ENCODE data around the gene RNF112. TPM values are rescaled to one million over a fixed set of nuclear protein-coding genes. Genes with fewer than 3 reads are reported as not detected.

Gene RNF112
- polyA plus RNA-seq, 3 donors = 0.57 TPM; not detected in 2

DNA sequence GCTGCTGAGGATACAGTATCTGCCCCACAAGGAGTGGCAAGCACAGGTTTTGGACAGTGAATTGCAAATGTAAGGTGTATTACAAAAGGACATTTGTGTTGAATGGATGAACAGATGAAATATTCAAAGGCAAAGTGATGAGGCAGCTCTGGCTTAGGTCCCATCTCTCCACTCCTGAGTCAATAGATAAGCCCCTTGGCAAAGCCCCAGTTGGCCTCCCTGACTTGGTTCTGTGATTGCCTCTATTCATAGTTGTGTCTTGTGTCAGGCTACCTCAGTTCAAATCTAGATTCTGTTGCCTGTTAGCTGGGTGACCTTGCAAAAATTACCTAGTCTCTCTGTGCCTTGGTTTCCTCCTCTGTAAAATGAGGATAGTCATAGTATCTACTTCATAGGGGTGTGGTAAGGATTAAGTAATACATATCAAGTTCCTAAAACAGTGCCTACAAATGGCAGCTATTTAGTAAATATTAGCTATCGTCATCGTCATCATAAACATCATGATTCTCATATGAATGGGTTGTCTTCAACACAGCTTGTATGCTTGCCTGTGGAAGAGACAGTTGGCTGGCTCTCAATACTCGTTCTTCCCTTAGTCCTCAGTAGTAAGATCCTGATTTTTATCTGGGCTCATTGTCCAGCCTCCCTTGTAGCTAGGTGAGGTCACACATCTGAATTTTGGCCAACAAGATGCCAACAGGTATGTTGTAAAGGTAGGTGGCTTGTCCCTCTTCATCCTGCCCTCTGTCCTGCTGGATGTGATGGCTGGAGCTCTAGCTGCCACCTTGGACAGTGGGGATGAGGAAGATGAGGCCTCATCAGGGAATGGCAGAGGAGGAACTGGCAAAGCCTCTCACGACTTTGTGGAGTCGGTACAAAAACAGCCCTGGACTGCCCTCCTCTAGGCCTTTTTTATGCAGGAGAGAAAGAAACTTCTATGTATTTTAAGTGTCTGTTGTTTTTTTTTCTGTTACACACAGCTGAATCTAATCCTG lies 21.9 kb upstream of the RNF112 start:
- Histone ChIP-seq H3K27me3 (ENCODE audit: control insufficient read depth in 2 of 2, insufficient read depth in 2 of 2, low read length in 2 of 2) (no peaks in the 10 kb centered on the region), H3K27ac (ENCODE audit: low read depth in 1 of 2, low read length in 2 of 2) (peak overlapping the region; percentile 44 to 71), H3K4me1 (ENCODE audit: control insufficient read depth in 1 of 2, insufficient read depth in 2 of 2, low read length in 2 of 2) (peaks cover 59 to 63% of the 10 kb centered on the region in 2 donors), H3K4me3 (replicated peaks in 1 of 3; ENCODE audit: low read depth in 2 of 3, low read length in 3 of 3) (no peak overlapping the region), H3K79me2 (ENCODE audit: insufficient read depth, low read length) (no peaks in the 10 kb centered on the region), H3K4me2 (replicated peaks; ENCODE audit: extremely low read depth, low read length, poor library complexity, severe bottlenecking) (peak overlapping the region; percentile 8), H3K9me3 (replicated peaks in 1 of 2; ENCODE audit: control insufficient read depth in 1 of 2, insufficient read depth in 1 of 2, low read length in 2 of 2) (no peaks in the 10 kb centered on the region), H3K9ac (ENCODE audit: insufficient read depth, low read length, poor library complexity, severe bottlenecking) (no peak overlapping the region), H3K36me3 (replicated peaks in 1 of 2; ENCODE audit: control insufficient read depth in 1 of 2, insufficient read depth in 2 of 2, low read length in 2 of 2) (peaks cover 4 to 5% of the 10 kb centered on the region in 2 donors), H2AFZ (ENCODE audit: insufficient read depth, low read depth, low read length, poor library complexity, severe bottlenecking) (peak overlapping the region; percentile 25), H4K20me1 (ENCODE audit: insufficient read depth, low read length) (no peaks in the 10 kb centered on the region)
- TF ChIP-seq, protein P1, sequence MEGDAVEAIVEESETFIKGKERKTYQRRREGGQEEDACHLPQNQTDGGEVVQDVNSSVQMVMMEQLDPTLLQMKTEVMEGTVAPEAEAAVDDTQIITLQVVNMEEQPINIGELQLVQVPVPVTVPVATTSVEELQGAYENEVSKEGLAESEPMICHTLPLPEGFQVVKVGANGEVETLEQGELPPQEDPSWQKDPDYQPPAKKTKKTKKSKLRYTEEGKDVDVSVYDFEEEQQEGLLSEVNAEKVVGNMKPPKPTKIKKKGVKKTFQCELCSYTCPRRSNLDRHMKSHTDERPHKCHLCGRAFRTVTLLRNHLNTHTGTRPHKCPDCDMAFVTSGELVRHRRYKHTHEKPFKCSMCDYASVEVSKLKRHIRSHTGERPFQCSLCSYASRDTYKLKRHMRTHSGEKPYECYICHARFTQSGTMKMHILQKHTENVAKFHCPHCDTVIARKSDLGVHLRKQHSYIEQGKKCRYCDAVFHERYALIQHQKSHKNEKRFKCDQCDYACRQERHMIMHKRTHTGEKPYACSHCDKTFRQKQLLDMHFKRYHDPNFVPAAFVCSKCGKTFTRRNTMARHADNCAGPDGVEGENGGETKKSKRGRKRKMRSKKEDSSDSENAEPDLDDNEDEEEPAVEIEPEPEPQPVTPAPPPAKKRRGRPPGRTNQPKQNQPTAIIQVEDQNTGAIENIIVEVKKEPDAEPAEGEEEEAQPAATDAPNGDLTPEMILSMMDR (IDR thresholded peaks at IDR 0.05) = no peak
- Mint-ChIP-seq H3K4me1 (peaks cover 63% of the 10 kb centered on the region), H3K27ac (peak overlapping the region; percentile 89 to 98 (median 95)), H3K27me3 (ENCODE audit: low read depth in 3 of 3) (peaks cover 3 to 6% (median 3%) of the 10 kb centered on the region in 3 donors), H3K9me3 (peaks cover 0 to 2% (median 0%) of the 10 kb centered on the region in 7 donors), H3K4me3 (no peak overlapping the region), H3K36me3 (peaks cover 17 to 18% of the 10 kb centered on the region in 2 donors)
- 100% methylated on average over 1 of the region's 5 CpGs for WGBS (ENCODE audit: insufficient coverage)
- DNase-seq = peak; percentile 58 to 84 (median 81)
- intact Hi-C loops (cut with micrococcal nuclease) = no loop called here

DNA sequence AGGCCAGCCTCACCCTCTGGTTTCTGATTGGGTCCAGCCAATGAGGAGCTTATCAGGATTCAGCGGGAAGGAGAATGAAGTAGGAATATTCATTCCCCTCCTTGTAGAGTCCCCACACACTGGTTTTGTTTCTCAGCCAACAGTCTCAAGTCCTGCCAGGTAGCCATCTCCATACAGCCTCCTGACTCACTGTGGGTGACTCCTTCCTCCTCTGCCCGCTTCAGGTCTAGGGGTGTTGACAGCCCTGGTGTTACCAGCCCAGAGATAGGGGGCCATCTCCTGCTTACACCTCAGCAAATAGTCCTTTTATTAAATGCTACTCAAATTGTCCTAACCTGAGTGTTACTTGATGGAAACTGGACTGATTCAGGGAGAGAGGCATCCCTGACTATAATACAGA lies 20.1 kb upstream of the RNF112 start:
- Histone ChIP-seq H3K27me3 (ENCODE audit: control insufficient read depth in 2 of 2, insufficient read depth in 2 of 2, low read length in 2 of 2) (no peaks in the 10 kb centered on the region), H3K9me3 (replicated peaks in 1 of 2; ENCODE audit: control insufficient read depth in 1 of 2, insufficient read depth in 1 of 2, low read length in 2 of 2) (no peaks in the 10 kb centered on the region), H3K27ac (ENCODE audit: low read depth in 1 of 2, low read length in 2 of 2) (no peak overlapping the region), H3K4me1 (ENCODE audit: control insufficient read depth in 1 of 2, insufficient read depth in 2 of 2, low read length in 2 of 2) (peaks cover 41 to 44% of the 10 kb centered on the region in 2 donors), H3K79me2 (ENCODE audit: insufficient read depth, low read length) (no peaks in the 10 kb centered on the region), H3K36me3 (replicated peaks in 1 of 2; ENCODE audit: control insufficient read depth in 1 of 2, insufficient read depth in 2 of 2, low read length in 2 of 2) (no peaks in the 10 kb centered on the region), H2AFZ (ENCODE audit: insufficient read depth, low read depth, low read length, poor library complexity, severe bottlenecking) (no peak overlapping the region), H3K4me3 (replicated peaks in 1 of 3; ENCODE audit: low read depth in 2 of 3, low read length in 3 of 3) (no peak overlapping the region), H3K9ac (ENCODE audit: insufficient read depth, low read length, poor library complexity, severe bottlenecking) (no peak overlapping the region), H3K4me2 (replicated peaks; ENCODE audit: extremely low read depth, low read length, poor library complexity, severe bottlenecking) (no peak overlapping the region), H4K20me1 (ENCODE audit: insufficient read depth, low read length) (no peaks in the 10 kb centered on the region)
- no peaks in the 10 kb centered on the region for H3K9me3 Mint-ChIP-seq
- H3K36me3 Mint-ChIP-seq = peaks cover 3 to 7% of the 10 kb centered on the region in 2 donors
- H3K27me3 Mint-ChIP-seq (ENCODE audit: low read depth in 3 of 3) = peaks cover 3 to 6% (median 3%) of the 10 kb centered on the region in 3 donors
- DNase-seq = no peak
- no CpG with 5 or more reads among the region's 2 CpGs for WGBS (ENCODE audit: insufficient coverage)
- TF ChIP-seq, protein P1 (IDR thresholded peaks at IDR 0.05) = no peak
- intact Hi-C loops (cut with micrococcal nuclease) = no loop called here
- no peak overlapping the region for H3K4me3 Mint-ChIP-seq
- H3K4me1 Mint-ChIP-seq = peaks cover 44% of the 10 kb centered on the region
- peak overlapping the region in 1 of 7 donors; percentile 52 for H3K27ac Mint-ChIP-seq
